Colonic mucosa (tissue), 4 donors: ENCODE measurements around the gene AUH. TPM values are rescaled to one million over a fixed set of nuclear protein-coding genes. Genes with fewer than 3 reads are reported as not detected.

Experiments used
- DNase-seq: peaks from one replicate; pipeline ENCODE4 v3.0.0-alpha.2; 2020
- H3K27ac ChIP-seq: fragments of 200-600 bp; one replicate; pipeline ENCODE4 v1.8.0; 2021
- H3K27me3 ChIP-seq: fragments of 200-600 bp; one replicate; pipeline ENCODE4 v1.8.0; 2021
- H3K36me3 ChIP-seq: fragments of 200-600 bp; one replicate; pipeline ENCODE4 v1.8.0; 2021
- H3K4me1 ChIP-seq: fragments of 200-600 bp; one replicate; pipeline ENCODE4 v1.8.0; 2021; ENCODE audit warnings: mild to moderate bottlenecking
- H3K4me3 ChIP-seq: fragments of 200-600 bp; one replicate; pipeline ENCODE4 v1.8.0; 2021
- H3K9ac ChIP-seq, 2 donors: one replicate each; pipeline ENCODE4 v1.7.0; 2013; ENCODE audit warnings: control low read depth in 2 of 2, low read depth in 2 of 2, low read length in 2 of 2
- H3K9me3 ChIP-seq: fragments of 200-600 bp; one replicate; pipeline ENCODE4 v1.8.0; 2021
- intact Hi-C: fragments of 100-400 bp; cut with DNase I; formaldehyde crosslinking; loops from one replicate; pipeline ENCODE4 v1.14.1; 2022
- total RNA-seq, 2 donors: library from RNA; stranded (reverse); fragmentation: NEBNext Ultra II Directional in 1 of 2; extraction: Animal tissue kit (Norgen Biotek cat#: 25700) in 1 of 2; gene quantifications; one replicate each; pipeline ENCODE4 v1.2.1, GENCODE V29; 2021
- TF ChIP-seq, protein P1 (sequence below): fragments of 200-600 bp; IDR thresholded peaks from one replicate; pipeline ENCODE4 v1.8.0; 2022; ENCODE audit warnings: antibody characterized with exemption, mild to moderate bottlenecking
- donor health status: healthy.
- donor health status: DM: no; HTN: no; CAD: no.
- donor health status: DM: no; HTN: no; CAD: no.

Gene AUH
- total RNA-seq = 10 to 100 TPM; 21.5 to 47.6 TPM

GRCh38 chr9:91361291-91362050 is at the start of gene AUH:
TSS of gene AUH (minus strand) at chr9:91361918. CDS start at chr9:91361889, 29 bp downstream.
- no peaks in the 10 kb centered on the region for H3K36me3 ChIP-seq
- peak within 1 kb of the TSS; percentile 68 to 98 for H3K9ac ChIP-seq
- peak within 1 kb of the TSS; percentile 95 for H3K4me3 ChIP-seq
- H3K27me3 ChIP-seq = no peaks in the 10 kb centered on the region
- TF ChIP-seq, protein P1, sequence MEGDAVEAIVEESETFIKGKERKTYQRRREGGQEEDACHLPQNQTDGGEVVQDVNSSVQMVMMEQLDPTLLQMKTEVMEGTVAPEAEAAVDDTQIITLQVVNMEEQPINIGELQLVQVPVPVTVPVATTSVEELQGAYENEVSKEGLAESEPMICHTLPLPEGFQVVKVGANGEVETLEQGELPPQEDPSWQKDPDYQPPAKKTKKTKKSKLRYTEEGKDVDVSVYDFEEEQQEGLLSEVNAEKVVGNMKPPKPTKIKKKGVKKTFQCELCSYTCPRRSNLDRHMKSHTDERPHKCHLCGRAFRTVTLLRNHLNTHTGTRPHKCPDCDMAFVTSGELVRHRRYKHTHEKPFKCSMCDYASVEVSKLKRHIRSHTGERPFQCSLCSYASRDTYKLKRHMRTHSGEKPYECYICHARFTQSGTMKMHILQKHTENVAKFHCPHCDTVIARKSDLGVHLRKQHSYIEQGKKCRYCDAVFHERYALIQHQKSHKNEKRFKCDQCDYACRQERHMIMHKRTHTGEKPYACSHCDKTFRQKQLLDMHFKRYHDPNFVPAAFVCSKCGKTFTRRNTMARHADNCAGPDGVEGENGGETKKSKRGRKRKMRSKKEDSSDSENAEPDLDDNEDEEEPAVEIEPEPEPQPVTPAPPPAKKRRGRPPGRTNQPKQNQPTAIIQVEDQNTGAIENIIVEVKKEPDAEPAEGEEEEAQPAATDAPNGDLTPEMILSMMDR = no peak
- peak within 1 kb of the TSS; percentile 85 for H3K27ac ChIP-seq
- no peaks in the 10 kb centered on the region for H3K9me3 ChIP-seq
- no peaks in the 10 kb centered on the region for H3K4me1 ChIP-seq
- intact Hi-C loops = loop anchor here (5.0 kb wide), 1 partner anchor 56 kb away; no protein-coding TSS in a partner anchor
- DNase-seq = peak; percentile 88

DNA sequence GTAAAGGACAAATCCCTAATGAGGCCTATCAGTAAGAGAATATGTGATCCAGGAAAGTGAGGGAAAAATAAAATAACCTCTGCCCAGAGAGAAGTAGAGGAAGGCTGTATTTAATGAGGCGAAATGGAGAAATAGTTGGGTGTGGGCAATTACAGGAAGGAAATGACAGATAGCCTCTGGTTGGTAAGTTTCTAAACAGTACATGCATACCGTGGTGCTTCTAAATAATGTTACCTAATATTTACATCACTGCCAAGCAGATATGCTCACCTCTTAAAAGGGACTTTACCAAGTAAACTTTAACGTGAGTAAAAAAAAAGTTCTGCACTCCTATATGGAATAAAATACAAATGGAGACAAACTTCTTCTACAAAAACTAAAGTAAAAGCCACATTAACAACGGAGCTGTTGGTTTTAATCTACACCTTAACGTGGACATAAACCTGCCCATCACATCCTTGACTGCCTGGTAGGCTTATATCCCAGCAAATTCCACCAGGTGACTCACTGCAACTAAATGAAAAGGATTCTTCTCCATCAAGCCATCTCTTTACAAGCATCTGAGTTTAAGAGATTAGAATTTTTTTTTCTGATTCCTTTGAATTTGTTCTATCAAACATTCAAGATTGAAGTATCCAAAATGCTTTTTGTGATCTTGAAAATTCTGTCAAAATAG is 49.5 kb upstream of the AUH start:
- Histone ChIP-seq H3K4me3 (no peak overlapping the region), H3K27ac (no peak overlapping the region), H3K27me3 (no peaks in the 10 kb centered on the region), H3K4me1 (no peaks in the 10 kb centered on the region), H3K36me3 (no peaks in the 10 kb centered on the region), H3K9ac (no peak overlapping the region), H3K9me3 (no peaks in the 10 kb centered on the region)
- TF ChIP-seq, protein P1 = no peak
- DNase-seq = no peak
- intact Hi-C loops = no loop called here

GRCh38 chr9:91410161-91410560 is 48.4 kb upstream of the AUH start:
- Histone ChIP-seq H3K4me3 (no peak overlapping the region), H3K36me3 (no peaks in the 10 kb centered on the region), H3K9me3 (no peaks in the 10 kb centered on the region), H3K9ac (no peak overlapping the region), H3K27ac (no peak overlapping the region), H3K27me3 (no peaks in the 10 kb centered on the region), H3K4me1 (no peaks in the 10 kb centered on the region)
- intact Hi-C loops = no loop called here
- no peak for DNase-seq
- TF ChIP-seq, protein P1 = no peak

DNA sequence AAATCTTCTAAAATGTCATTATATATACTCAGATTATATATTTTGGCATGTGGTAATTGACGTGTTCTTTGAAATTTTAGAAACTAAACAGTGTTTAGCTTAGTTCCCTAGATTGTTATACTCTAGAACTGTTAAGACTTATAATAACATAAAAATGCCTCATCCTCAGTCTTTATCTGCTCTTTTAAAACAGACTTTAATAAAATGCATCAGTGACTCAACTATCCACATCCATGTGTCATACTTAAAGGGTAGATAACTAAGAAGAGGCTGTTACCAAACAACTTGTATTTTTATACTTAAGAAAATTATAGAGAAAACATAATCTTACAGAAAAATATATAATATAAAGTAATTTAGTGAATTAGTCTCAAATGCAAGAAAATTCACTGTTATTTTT is 46.8 kb upstream of the AUH start:
- no peak for DNase-seq
- intact Hi-C loops = no loop called here
- Histone ChIP-seq H3K27me3 (no peaks in the 10 kb centered on the region), H3K4me3 (no peak overlapping the region), H3K27ac (no peak overlapping the region), H3K36me3 (no peaks in the 10 kb centered on the region), H3K9ac (no peak overlapping the region), H3K4me1 (no peaks in the 10 kb centered on the region), H3K9me3 (no peaks in the 10 kb centered on the region)
- TF ChIP-seq, protein P1 = no peak

DNA sequence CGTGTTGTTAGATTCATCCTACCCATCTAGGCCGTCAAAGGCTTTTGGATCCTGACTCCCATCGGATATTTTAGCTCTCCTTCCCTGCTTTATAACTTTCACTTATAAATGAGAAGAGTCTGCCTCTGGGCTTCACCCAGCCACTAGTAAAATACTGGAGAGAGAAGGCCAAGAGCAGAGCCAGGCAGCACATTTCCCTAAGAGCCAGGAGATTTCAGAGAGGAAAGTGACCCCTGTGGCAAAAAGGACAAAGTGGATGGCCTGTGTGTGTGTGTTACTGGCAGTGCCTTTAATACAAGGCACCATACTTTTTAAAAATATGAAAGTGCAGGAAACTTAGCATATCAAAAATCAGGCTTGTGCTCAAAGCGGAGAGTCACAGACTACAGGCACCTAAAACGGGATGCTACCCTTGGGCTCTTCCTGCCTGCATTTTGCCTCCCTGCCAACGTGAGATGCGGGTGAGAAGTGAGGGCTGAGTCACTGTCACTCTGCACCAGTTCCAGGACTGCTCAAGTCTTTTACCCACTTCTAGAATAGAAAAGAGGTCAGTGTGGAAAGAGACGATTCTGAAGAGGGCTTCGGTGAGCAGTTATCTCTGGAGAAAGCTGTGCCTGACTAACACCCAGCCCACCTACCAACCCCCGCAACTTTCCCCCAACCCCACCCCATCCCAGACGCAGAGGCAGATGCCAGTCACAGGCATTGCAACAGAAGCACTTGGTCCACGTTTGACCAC is 46.0 kb upstream of the AUH start:
- TF ChIP-seq, protein P1 = no peak
- Histone ChIP-seq H3K36me3 (no peaks in the 10 kb centered on the region), H3K27me3 (no peaks in the 10 kb centered on the region), H3K9me3 (no peaks in the 10 kb centered on the region), H3K4me3 (no peak overlapping the region), H3K4me1 (no peaks in the 10 kb centered on the region), H3K9ac (no peak overlapping the region), H3K27ac (no peak overlapping the region)
- DNase-seq = no peak
- intact Hi-C loops = no loop called here
